ENCODE data around the gene RAPGEF2.
"Not testable (repeated sequence)": the region's sequence is repeated elsewhere in the genome, so short reads cannot be mapped to it uniquely, and the experiment has no call there.

The RAPGEF2 gene
- total RNA-seq, result 68.4 to 133 reads per million in 2 donors

GRCh38 chr4:159102622-159103383, at the start of gene RAPGEF2:
Gene RAPGEF2, plus strand, starts transcription at chr4:159103079. Its CDS starts 1,084 bp downstream, at chr4:159104163.
- peak; percentile 69 to 93 (median 82) for DNase-seq

- DNase-seq, result no peak
Observed at GRCh38 chr4:159055833-159056232, 47.0 kb upstream of the RAPGEF2 start.

- no peak for DNase-seq
Observed at GRCh38 chr4:159060161-159060560, 42.7 kb upstream of the RAPGEF2 start.

GRCh38 chr4:159062381-159062780, 40.5 kb upstream of the RAPGEF2 start:
- peak in 1 of 5 experiments; percentile 55 for DNase-seq

GRCh38 chr4:159065513-159066240, 37.2 kb upstream of the RAPGEF2 start:
- DNase-seq, result no peak

GRCh38 chr4:159068139-159068538, 34.7 kb upstream of the RAPGEF2 start:
- DNase-seq, result not testable (repeated sequence)

GRCh38 chr4:159069922-159070321, 33.0 kb upstream of the RAPGEF2 start:
- DNase-seq, result no peak

- no peak for DNase-seq
Observed at GRCh38 chr4:159070742-159071141, 32.1 kb upstream of the RAPGEF2 start.

GRCh38 chr4:159071178-159071968, 31.5 kb upstream of the RAPGEF2 start:
- no peak for DNase-seq

- DNase-seq, result no peak
Observed at GRCh38 chr4:159071969-159072765, 30.7 kb upstream of the RAPGEF2 start.

GRCh38 chr4:159075531-159075932, 27.3 kb upstream of the RAPGEF2 start:
- DNase-seq, result no peak

GRCh38 chr4:159077018-159077417, 25.9 kb upstream of the RAPGEF2 start:
- not testable (repeated sequence) for DNase-seq

GRCh38 chr4:159077702-159078495, 25.0 kb upstream of the RAPGEF2 start:
- peak in 1 of 5 experiments; percentile 76 for DNase-seq

GRCh38 chr4:159079074-159079473, 23.8 kb upstream of the RAPGEF2 start:
- no peak for DNase-seq

GRCh38 chr4:159086606-159087005, 16.3 kb upstream of the RAPGEF2 start:
- DNase-seq, result no peak

- no peak for DNase-seq
Observed at GRCh38 chr4:159090255-159090654, 12.6 kb upstream of the RAPGEF2 start.

GRCh38 chr4:159094156-159094555, 8.7 kb upstream of the RAPGEF2 start:
- DNase-seq, result not testable (repeated sequence)

- DNase-seq, result no peak
Observed at GRCh38 chr4:159096434-159096833, 6.4 kb upstream of the RAPGEF2 start.

- no peak for DNase-seq
Observed at GRCh38 chr4:159097144-159097543, 5.7 kb upstream of the RAPGEF2 start.

- no peak for DNase-seq
Observed at GRCh38 chr4:159097785-159098184, 5.1 kb upstream of the RAPGEF2 start.

- peak in 1 of 5 experiments; percentile 80 for DNase-seq
Observed at GRCh38 chr4:159098482-159099127, 4.3 kb upstream of the RAPGEF2 start.

All from T-helper 2 cell (primary cell).